GM12801 (cell line): ENCODE results near the gene ERICH6.

Source experiments
- CTCF ChIP-seq: IDR thresholded peaks from one replicate; pipeline ENCODE4 v1.5.1; 2011; ENCODE audit warnings: control low read depth; ENCODE audit not compliant: insufficient read length; ENCODE audit errors: extremely low read depth

The ERICH6 gene

GRCh38 chr3:150673966-150674365 is 29.8 kb downstream of the ERICH6 start:
- TF ChIP-seq CTCF, result no peak

GRCh38 chr3:150666167-150666566 is 37.6 kb downstream of the ERICH6 start:
- no peak for TF ChIP-seq CTCF

- TF ChIP-seq CTCF, result no peak
These were observed 40.3 kb downstream of the ERICH6 start for GRCh38 chr3:150663461-150663860.

GRCh38 chr3:150662410-150663200 is 41.1 kb downstream of the ERICH6 start:
- no peak for TF ChIP-seq CTCF

- TF ChIP-seq CTCF, result no peak
These were observed 47.4 kb downstream of the ERICH6 start for GRCh38 chr3:150656316-150656715.

- no peak for TF ChIP-seq CTCF
These were observed 50.6 kb downstream of the ERICH6 start for GRCh38 chr3:150653110-150653561.

- TF ChIP-seq CTCF, result no peak
These were observed 63.5 kb downstream of the ERICH6 start for GRCh38 chr3:150640256-150640655.
